T-helper 17 cell (primary cell): ENCODE data around the gene FXYD4. TPM values are rescaled to one million over a fixed set of nuclear protein-coding genes. Genes with fewer than 3 reads are reported as not detected.
"Not testable (repeated sequence)": the region's sequence is repeated elsewhere in the genome, so short reads cannot be mapped to it uniquely, and the experiment has no call there.

Experiments
- ATAC-seq: fragments of 150-1000 bp; cut with Tn5 transposase; 2 replicates; pipeline ENCODE4 v1.10.0; 2021; ENCODE audit warnings: mild to moderate bottlenecking, moderate library complexity
- DNase-seq, 3 donors: peaks; one replicate each; pipeline versions ENCODE4 v3.0.0 to v3.0.0-alpha.2; 2020 to 2021
- H3K9me3 ChIP-seq: one replicate; pipeline ENCODE4 v1.7.0; 2013; ENCODE audit warnings: low read length, mild to moderate bottlenecking; ENCODE audit not compliant: control insufficient read depth, poor library complexity, severe bottlenecking
- H3K27ac Mint-ChIP-seq: one replicate; pipeline ENCODE4 v1.8.0; 2022; ENCODE audit warnings: mild to moderate bottlenecking, moderate library complexity, mixed read lengths
- H3K27me3 Mint-ChIP-seq: one replicate; pipeline ENCODE4 v1.8.0; 2022; ENCODE audit warnings: mixed read lengths
- H3K36me3 Mint-ChIP-seq: one replicate; pipeline ENCODE4 v1.8.0; 2022; ENCODE audit warnings: low read depth, mixed read lengths
- H3K4me1 Mint-ChIP-seq: one replicate; pipeline ENCODE4 v1.8.0; 2022; ENCODE audit warnings: mild to moderate bottlenecking, mixed read lengths
- H3K4me3 Mint-ChIP-seq: one replicate; pipeline ENCODE4 v1.8.0; 2022; ENCODE audit warnings: mild to moderate bottlenecking, moderate library complexity, mixed read lengths
- total RNA-seq, 4 donors: library from RNA in 2 of 4; stranded (reverse) in 2 of 4; gene quantifications; one replicate each; pipeline ENCODE4 v1.2.3 and lab custom pipeline; 2022 to 2026

The FXYD4 gene
- total RNA-seq, 2 donors from 2014 or later = not detected

DNA sequence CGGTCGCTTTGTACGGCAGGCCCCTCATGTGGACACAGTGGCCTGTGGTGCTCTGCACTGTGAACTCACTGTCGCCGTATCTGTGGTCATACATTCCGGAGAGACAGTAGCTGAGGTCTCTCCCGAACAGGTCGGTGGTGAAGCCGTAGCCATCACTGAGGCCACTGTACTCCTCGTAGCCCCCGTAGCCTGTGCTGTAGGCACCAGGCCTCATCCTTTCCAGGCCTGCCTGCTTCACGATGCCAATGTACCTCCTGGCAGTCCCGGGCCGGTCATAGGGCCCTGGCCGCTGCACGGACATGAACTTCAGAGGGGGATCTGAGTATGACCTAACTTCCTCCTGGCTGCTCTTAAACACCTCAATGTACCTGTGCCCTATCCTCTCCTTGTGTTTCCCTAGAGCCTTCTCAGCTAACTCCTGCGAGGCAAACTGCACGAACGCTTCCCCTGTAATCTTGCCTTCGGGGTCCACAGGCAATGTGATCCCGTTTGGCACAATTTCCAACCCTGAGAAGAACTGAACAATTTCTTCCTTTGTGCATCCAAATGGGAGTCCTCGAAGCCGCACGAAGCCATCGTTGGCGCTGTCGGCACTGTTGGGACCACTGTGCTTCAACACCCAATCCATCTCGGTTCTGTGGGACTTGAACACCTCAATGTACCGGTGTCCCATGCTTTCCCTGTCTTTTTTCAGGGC, 15.7 kb downstream of the FXYD4 start:
- H3K9me3 ChIP-seq = no peaks in the 10 kb centered on the region
- no peak for DNase-seq
- H3K27me3 Mint-ChIP-seq = no peaks in the 10 kb centered on the region
- peaks cover 20% of the 10 kb centered on the region for H3K36me3 Mint-ChIP-seq
- H3K27ac Mint-ChIP-seq = peak overlapping the region; percentile 99
- H3K4me3 Mint-ChIP-seq = peak overlapping the region; percentile 63
- peaks cover 52% of the 10 kb centered on the region for H3K4me1 Mint-ChIP-seq
- ATAC-seq = no peak

DNA sequence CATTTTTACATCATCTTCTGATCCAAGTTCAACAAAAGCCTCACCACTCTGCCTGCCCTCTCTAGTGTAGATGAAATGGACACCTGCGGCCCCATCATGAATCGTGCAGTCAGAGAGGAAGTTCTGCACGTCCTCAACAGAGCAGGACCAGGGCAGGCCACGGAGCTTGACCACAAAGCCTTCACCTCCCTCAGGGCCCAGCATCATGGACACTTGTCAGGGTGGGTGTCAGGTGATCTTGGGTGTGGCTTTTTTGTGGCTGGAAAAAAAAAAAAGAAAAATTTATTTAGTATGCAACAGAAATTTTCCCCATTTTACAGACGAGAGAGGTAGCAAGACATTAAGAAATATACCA, 16.2 kb downstream of the FXYD4 start:
- H3K27me3 Mint-ChIP-seq = no peaks in the 10 kb centered on the region
- DNase-seq (no peak), ATAC-seq (no peak)
- no peak overlapping the region for H3K4me3 Mint-ChIP-seq
- peaks cover 57% of the 10 kb centered on the region for H3K4me1 Mint-ChIP-seq
- no peaks in the 10 kb centered on the region for H3K9me3 ChIP-seq
- peak overlapping the region; percentile 99 for H3K27ac Mint-ChIP-seq
- peaks cover 24% of the 10 kb centered on the region for H3K36me3 Mint-ChIP-seq

DNA sequence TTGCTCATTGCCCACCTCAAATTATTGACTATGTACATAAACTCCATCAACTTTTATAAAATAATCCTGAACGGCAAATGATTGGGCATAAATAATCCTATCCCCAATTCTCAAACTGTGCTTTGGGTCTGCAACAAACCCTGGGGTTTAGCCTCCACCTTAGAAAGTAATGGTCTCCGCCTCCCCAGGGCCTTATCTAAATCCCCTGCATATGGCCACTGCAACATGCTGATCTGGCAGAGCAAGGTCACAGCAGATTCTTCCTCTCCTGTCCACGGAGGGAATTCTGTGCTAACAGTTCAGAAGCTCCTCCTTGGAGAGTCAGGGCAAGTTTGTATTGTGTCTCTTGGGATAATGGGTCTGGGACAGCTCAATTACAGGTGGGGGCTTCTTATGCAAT, 18.4 kb downstream of the FXYD4 start:
- Mint-ChIP-seq H3K4me1 (peaks cover 63% of the 10 kb centered on the region), H3K36me3 (peaks cover 33% of the 10 kb centered on the region), H3K27ac (peak overlapping the region; percentile 99), H3K27me3 (no peaks in the 10 kb centered on the region), H3K4me3 (no peak overlapping the region)
- no peak for ATAC-seq
- H3K9me3 ChIP-seq = no peaks in the 10 kb centered on the region
- no peak for DNase-seq

DNA sequence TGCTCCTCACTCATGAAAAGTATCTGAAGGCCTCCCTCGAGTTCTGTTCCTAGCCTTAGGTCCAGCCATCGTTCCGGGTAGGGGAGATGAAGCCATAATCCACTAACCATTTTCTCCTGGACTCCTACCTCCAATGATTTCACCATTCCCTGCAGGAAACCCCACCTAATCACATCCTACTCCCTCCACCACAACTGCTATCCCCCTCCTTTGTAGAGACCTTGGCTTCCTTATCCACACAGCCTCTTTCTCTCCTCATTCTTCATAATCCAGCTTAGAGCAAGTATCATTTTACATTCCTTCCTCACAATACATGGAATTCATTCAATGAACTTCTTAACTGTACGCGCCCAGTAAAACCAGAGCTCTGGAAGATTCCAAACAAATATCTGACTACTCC, 18.9 kb downstream of the FXYD4 start:
- ATAC-seq = no peak
- no peak for DNase-seq
- Mint-ChIP-seq H3K36me3 (peaks cover 33% of the 10 kb centered on the region), H3K4me3 (no peak overlapping the region), H3K27ac (peak overlapping the region; percentile 99), H3K4me1 (peaks cover 67% of the 10 kb centered on the region), H3K27me3 (no peaks in the 10 kb centered on the region)
- no peaks in the 10 kb centered on the region for H3K9me3 ChIP-seq

DNA sequence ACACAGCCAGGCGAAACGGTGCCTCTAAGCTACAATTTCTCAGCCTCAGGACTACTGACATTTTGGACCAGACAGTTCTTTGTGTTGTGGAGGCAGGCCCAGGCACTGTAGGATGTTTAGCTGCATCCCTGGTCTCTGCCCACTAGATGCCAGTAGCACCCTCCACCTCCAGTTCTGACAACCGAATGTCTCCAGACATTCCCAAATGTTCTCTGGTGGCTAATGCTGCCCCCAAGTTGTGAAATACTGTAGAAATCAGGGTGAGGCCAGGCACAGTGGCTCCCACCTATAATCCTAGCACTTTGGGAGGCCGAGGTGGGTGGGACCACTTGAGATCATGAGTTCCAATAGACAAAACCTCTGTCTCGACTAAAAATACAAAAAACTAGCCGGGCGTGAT, 19.3 kb downstream of the FXYD4 start:
- Mint-ChIP-seq H3K36me3 (peaks cover 33% of the 10 kb centered on the region), H3K27ac (peak overlapping the region; percentile 99), H3K4me3 (no peak overlapping the region), H3K4me1 (peaks cover 69% of the 10 kb centered on the region), H3K27me3 (no peaks in the 10 kb centered on the region)
- ATAC-seq (peak; percentile 66), DNase-seq (peak in 1 of 3 donors; percentile 20)
- no peaks in the 10 kb centered on the region for H3K9me3 ChIP-seq

DNA sequence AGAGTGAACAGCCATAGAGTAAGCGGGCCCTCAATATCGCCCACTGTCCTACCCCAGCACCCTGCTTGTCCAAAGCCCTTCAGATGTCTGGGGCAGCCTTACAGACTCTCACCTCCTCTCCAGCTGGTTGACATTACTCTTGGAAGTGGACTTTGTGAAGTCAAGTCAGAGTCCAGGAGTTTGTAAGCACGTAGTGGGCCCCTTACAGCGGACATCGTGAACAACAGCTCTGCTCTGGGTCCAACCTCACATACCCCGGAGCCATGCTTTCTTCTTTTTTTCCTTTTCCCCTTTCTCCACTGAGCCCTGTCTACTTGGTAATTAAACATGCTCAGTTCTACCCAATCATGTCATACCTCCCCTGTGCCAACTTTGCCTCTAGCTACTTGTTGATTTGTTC, 20.1 kb downstream of the FXYD4 start:
- DNase-seq = no peak
- Mint-ChIP-seq H3K4me3 (no peak overlapping the region), H3K4me1 (peaks cover 72% of the 10 kb centered on the region)

DNA sequence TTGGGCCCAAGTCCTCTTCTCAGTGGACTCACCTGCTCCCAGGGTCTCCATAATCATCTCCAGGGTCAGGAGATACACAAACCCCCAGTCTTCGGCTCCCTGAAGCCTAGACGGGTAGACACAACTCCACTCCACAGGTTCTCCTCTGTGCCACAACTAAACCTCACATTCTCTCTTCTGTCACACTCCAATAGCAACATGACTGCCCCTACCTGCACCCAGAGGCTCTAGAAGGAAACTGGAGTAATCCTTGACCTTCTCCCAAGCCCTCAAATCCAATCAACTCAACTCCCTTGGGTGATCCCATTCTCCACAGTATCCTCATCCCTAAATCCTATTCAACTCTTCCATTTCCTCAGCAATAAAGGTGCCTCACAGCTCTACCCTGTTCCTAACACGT, 21.3 kb downstream of the FXYD4 start:
- Mint-ChIP-seq H3K36me3 (peaks cover 30% of the 10 kb centered on the region), H3K4me3 (peak overlapping the region; percentile 31), H3K4me1 (peaks cover 66% of the 10 kb centered on the region), H3K27me3 (no peaks in the 10 kb centered on the region), H3K27ac (peak overlapping the region; percentile 99)
- DNase-seq = no peak
- no peaks in the 10 kb centered on the region for H3K9me3 ChIP-seq
- ATAC-seq = no peak

More for the DNA sequence above, 20.1 kb downstream of the FXYD4 start:
- no peaks in the 10 kb centered on the region for H3K9me3 ChIP-seq
- Mint-ChIP-seq H3K27me3 (no peaks in the 10 kb centered on the region), H3K27ac (peak overlapping the region; percentile 99), H3K36me3 (peaks cover 35% of the 10 kb centered on the region)
- no peak for ATAC-seq

DNA sequence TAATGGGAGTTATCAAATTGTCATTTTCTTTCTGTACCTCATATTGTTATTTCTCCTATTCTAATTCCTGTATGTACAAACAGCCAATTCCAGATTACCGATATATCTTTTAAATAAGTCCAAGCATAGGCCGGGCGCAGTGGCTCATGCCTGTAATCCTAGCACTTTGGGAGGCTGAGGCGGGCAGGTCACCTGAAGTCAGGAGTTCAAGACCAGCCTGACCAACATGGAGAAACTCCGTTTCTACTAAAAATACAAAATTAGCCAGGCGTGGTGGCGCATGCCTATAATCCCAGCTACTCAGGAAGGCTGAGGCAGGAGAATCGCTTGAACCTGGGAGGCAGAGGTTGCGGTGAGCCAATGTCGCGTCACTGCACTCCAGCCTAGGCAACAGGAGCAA, 21.8 kb downstream of the FXYD4 start:
- Mint-ChIP-seq H3K4me1 (peaks cover 68% of the 10 kb centered on the region), H3K36me3 (peaks cover 30% of the 10 kb centered on the region), H3K4me3 (peak overlapping the region; percentile 25), H3K27ac (peak overlapping the region; percentile 99)
- not testable (repeated sequence) for H3K9me3 ChIP-seq, H3K27me3 Mint-ChIP-seq, ATAC-seq, DNase-seq

DNA sequence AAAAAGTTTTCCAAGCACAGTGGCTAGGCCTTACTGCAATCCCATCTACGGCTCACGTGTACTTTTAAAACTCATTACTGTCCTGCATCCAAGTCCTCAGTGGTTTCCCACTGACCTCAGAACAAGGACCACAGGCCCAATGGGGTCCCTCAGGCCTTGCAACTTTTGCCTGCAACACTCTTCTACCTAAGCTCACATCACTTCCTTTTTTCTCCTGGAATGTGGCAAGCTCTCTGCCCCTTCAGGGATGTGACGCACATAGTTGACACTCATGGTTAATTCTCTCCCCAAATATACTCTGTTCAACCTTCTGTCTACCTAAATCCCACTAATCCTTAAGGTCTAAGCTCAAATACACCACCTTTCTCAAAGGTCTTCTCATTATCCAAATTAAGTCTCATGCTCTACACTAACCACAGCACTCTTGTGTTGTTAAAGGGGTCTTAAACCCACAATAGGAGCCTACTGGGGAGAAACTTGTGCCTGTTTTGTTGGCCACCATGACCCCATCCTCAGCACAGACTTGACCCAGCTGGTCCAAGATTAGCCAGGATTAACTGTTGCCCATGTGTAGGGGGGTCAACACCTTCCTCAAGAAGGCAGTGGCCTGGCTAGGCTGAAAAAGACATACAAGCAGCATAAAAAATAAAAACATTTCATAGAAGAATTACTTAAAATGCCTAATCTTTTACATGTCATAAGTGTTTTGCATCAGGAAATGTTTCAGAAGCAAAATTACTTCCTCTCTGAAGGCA, 22.3 kb downstream of the FXYD4 start:
- H3K27ac Mint-ChIP-seq = peak overlapping the region; percentile 99
- peaks cover 65% of the 10 kb centered on the region for H3K4me1 Mint-ChIP-seq
- DNase-seq = no peak
- H3K4me3 Mint-ChIP-seq = peak overlapping the region; percentile 60
- no peaks in the 10 kb centered on the region for H3K9me3 ChIP-seq
- ATAC-seq = no peak
- peaks cover 26% of the 10 kb centered on the region for H3K36me3 Mint-ChIP-seq
- H3K27me3 Mint-ChIP-seq = no peaks in the 10 kb centered on the region

DNA sequence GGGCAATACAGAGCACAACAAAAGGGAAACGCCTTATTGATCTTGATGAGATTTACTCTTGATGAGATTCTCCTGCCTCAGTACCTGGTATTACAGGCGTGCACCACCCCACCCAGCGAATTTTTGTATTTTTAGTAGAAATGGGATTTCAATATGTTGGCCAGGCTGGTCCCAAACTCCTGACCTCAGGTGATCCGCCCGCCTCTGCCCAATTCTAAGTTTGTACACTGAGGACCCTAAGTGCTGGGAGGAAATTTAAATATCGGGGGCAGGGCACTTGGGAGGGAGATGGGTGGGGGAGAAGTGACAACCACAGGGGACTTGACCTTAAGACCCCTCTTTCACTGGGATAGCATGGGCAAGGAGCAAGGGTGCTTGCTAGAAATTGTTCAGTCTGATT, 23.4 kb downstream of the FXYD4 start:
- peak overlapping the region; percentile 99 for H3K27ac Mint-ChIP-seq
- ATAC-seq = no peak
- H3K27me3 Mint-ChIP-seq = no peaks in the 10 kb centered on the region
- no peaks in the 10 kb centered on the region for H3K9me3 ChIP-seq
- peak overlapping the region; percentile 97 for H3K4me3 Mint-ChIP-seq
- DNase-seq = no peak
- H3K36me3 Mint-ChIP-seq = peaks cover 29% of the 10 kb centered on the region
- H3K4me1 Mint-ChIP-seq = peaks cover 67% of the 10 kb centered on the region

DNA sequence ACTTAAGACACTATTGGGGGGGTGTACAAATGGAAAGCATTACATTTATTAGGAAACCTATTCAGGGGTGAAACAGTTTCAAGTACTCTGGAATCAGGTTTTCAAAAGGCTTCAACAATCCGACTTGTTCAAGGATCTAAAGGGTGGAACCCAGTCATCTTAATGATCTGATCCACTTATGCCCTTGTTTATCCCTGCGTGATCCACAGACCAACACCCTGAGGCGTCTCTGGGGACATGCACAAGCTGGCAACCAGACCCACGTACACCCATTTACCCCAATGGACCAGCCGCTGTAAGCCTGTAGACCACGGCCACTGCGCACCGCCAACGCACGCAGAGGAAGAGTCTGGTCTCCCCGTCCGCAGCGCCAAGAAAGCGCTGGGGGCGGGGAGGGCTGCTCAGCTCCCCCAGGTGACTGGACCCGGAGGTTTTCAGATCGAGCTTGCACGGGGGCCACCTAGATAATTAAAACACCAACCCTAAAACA, 24.2 kb downstream of the FXYD4 start:
- no peaks in the 10 kb centered on the region for H3K27me3 Mint-ChIP-seq

DNA sequence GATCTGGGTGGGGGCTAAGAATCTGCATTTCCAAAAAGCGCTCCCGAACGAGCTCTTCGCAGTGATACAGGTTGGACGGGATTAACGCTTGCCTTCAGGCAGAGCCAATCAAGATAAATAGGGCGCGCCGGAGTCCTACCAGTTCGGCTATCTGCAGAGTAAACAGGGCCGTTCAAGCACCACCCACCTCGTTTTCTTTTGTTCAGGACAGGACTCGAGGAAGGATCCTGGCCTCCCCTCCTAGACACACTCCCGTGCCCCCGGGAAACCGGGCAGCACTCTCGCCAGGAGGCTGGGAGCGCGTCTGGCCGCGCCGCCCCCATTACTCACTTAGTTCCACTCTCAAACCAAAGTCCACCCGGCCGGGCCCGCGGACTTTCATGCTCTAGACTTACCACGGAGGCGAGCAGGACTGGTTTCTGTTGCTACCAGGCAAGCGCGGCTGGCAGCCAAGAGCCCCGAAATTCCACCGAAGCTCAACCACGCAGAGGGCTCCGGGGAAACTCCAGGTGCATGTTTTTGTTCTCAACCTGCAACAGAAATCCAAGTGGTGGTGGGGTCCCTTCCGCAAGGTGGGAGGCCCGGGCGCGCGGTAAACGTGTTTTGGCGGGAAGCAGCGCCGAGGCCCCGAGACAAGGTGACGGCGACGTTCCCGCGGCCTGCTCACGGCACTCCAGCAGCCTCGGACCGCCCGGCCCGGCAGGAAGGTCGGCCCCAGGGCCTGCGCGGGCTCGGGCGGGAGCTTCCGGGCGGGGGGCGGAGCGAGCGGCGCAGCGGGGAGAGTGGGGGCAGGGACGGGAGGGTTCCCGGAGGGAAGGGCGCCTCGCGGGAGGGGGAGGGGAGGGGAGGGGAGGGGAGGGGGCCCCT, 24.9 kb downstream of the FXYD4 start:
- Mint-ChIP-seq H3K4me3 (peak overlapping the region; percentile 97), H3K27me3 (no peaks in the 10 kb centered on the region), H3K4me1 (peaks cover 68% of the 10 kb centered on the region), H3K27ac (peak overlapping the region; percentile 99), H3K36me3 (peaks cover 23% of the 10 kb centered on the region)
- DNase-seq (peak; percentile 45 to 65 (median 62)), ATAC-seq (peak; percentile 56)
- H3K9me3 ChIP-seq = no peaks in the 10 kb centered on the region

More for the DNA sequence above, 24.2 kb downstream of the FXYD4 start:
- H3K36me3 Mint-ChIP-seq = peaks cover 24% of the 10 kb centered on the region
- peaks cover 66% of the 10 kb centered on the region for H3K4me1 Mint-ChIP-seq
- DNase-seq (peak; percentile 14 to 24 (median 23)), ATAC-seq (peak; percentile 20)
- peak overlapping the region; percentile 97 for H3K4me3 Mint-ChIP-seq
- H3K9me3 ChIP-seq = no peaks in the 10 kb centered on the region
- H3K27ac Mint-ChIP-seq = peak overlapping the region; percentile 99
